ENCODE data around the gene VPS37B.

The VPS37B gene

DNA sequence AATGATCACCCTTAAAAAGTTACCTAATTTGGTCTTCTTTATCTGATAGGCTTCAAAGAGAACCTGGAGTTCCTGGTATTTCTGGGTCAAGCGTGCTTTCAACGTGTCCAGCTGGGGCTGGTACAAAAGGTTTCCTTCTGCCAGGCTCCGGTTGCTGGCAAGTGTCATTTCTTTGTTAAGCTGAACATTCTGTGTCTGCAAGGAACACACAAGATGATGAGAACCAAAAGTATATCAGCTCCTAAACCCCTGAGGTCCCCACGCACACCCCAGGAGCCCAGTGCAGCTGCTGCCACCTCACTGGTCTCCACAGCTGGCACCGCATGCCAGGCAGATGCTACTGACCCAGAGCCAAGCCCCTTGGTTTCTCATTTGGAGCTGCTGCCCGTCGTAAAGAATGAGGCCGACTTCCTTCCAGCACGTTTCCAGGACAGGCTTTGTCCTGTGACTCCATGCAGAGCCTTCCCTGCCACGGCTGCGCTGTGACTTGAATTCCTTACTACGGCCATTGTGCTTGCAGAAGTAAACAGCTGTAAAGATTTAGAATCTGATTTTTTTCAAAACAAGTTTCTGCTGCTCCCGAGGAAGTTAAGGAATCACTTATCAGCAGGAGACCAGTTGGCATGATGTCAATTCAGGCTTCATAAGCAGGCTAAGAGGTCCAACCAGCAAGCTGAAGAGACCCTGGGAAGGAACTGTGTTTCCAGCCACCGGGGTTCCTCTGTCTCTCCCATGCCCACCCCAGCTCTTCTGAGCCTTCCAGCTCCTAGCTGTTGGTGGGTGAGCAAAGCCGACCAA, 24.9 kb downstream of the VPS37B start:
- peaks cover 18 to 54% (median 51%) of the 10 kb centered on the region in 4 experiments for H3K4me1 ChIP-seq (ENCODE audit: control extremely low read depth in 1 of 4, control insufficient read depth in 4 of 4, insufficient read depth in 4 of 4, low read length in 3 of 4)
- POLR2A ChIA-PET, result interaction anchor here (0.7 to 2.3 kb wide), 6 partner anchors 12 to 95 kb away, joined by 4 to 8 read pairs (median 4); partner anchors contain the start of gene ABCB9
- DNase-seq, result no peak
- peak overlapping the region in 6 of 7 experiments; percentile 41 to 75 (median 63) for H3K4me3 ChIP-seq (ENCODE audit: control insufficient read depth in 1 of 7, extremely low read depth in 1 of 7, insufficient read depth in 4 of 7, low read depth in 2 of 7, low read length in 6 of 7)
- peak overlapping the region; percentile 37 to 80 for H3K27ac ChIP-seq (ENCODE audit: insufficient read depth in 1 of 2, low read depth in 1 of 2, low read length in 2 of 2, poor library complexity in 1 of 2, severe bottlenecking in 2 of 2)
- no peaks in the 10 kb centered on the region for H3K9me3 ChIP-seq (ENCODE audit: control extremely low read depth in 1 of 5, control insufficient read depth in 4 of 5, insufficient read depth in 2 of 5, low read depth in 1 of 5, low read length in 4 of 5)
- 26% methylated on average over 15 of the region's 15 CpGs for WGBS (ENCODE audit: insufficient coverage)
- H3K27me3 ChIP-seq (replicated peaks in 2 of 5; ENCODE audit: control insufficient read depth in 4 of 5, insufficient read depth in 5 of 5, low read length in 4 of 5), result no peaks in the 10 kb centered on the region
- CTCF ChIA-PET, result interaction anchor here (1.2 to 19.7 kb wide), 10 partner anchors 8 to 368 kb away, joined by 3 to 421 read pairs (median 10); no protein-coding TSS in a partner anchor
- H3K36me3 ChIP-seq (ENCODE audit: control insufficient read depth in 4 of 4, insufficient read depth in 4 of 4, low read length in 3 of 4), result peaks cover 17 to 58% (median 35%) of the 10 kb centered on the region in 4 experiments

DNA sequence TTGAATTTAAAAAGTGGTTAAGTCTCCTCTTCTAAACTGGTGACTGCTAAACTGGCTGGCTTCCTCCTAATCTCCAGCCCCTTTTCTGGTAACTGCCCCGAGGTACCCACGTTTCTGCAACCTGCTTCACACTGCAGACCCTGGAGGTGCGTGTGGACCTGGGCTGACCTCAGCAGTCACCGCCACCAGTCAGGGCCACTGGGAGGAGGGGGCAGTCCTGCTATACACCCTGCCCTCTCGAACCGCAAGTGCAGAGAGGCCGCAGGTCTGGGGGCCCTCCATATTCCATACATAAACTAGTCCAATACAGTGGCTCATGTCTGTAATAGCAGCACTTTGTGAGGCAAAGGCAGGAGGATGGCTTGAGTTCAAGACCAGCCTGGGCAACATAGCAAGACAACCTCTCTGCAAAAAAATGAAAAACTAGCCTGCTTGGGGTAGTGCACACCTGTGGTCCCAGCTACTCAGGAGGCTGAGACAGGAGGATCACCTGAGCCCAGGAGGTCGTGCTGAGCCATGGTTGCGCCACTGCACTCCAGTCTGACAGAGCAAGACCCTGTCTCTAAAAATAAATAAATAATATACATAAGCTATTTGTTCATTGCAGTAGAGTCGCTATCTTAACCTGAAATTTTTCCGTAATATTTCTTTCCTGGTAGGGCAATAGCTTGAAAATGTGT, 25.6 kb downstream of the VPS37B start:
- Histone ChIP-seq H3K4me3 (ENCODE audit: control insufficient read depth in 1 of 7, extremely low read depth in 1 of 7, insufficient read depth in 4 of 7, low read depth in 2 of 7, low read length in 6 of 7) (peak overlapping the region in 2 of 7 experiments; percentile 19 to 66), H3K36me3 (ENCODE audit: control insufficient read depth in 4 of 4, insufficient read depth in 4 of 4, low read length in 3 of 4) (peaks cover 17 to 65% (median 42%) of the 10 kb centered on the region in 4 experiments), H3K4me1 (ENCODE audit: control extremely low read depth in 1 of 4, control insufficient read depth in 4 of 4, insufficient read depth in 4 of 4, low read length in 3 of 4) (peaks cover 14 to 47% (median 44%) of the 10 kb centered on the region in 4 experiments), H3K27ac (ENCODE audit: insufficient read depth in 1 of 2, low read depth in 1 of 2, low read length in 2 of 2, poor library complexity in 1 of 2, severe bottlenecking in 2 of 2) (peak overlapping the region in 1 of 2 experiments; percentile 80), H3K9me3 (ENCODE audit: control extremely low read depth in 1 of 5, control insufficient read depth in 4 of 5, insufficient read depth in 2 of 5, low read depth in 1 of 5, low read length in 4 of 5) (no peaks in the 10 kb centered on the region), H3K27me3 (replicated peaks in 2 of 5; ENCODE audit: control insufficient read depth in 4 of 5, insufficient read depth in 5 of 5, low read length in 4 of 5) (no peaks in the 10 kb centered on the region)
- ChIA-PET CTCF (interaction anchor here (0.9 to 19.7 kb wide), 8 partner anchors 11 to 369 kb away, joined by 3 to 421 read pairs (median 16); no protein-coding TSS in a partner anchor), POLR2A (interaction anchor here (0.8 kb wide), 1 partner anchor 11 kb away, joined by 4 read pairs; no protein-coding TSS in a partner anchor)
- no peak for DNase-seq
- 73% methylated on average over 4 of the region's 11 CpGs for WGBS (ENCODE audit: insufficient coverage)

DNA sequence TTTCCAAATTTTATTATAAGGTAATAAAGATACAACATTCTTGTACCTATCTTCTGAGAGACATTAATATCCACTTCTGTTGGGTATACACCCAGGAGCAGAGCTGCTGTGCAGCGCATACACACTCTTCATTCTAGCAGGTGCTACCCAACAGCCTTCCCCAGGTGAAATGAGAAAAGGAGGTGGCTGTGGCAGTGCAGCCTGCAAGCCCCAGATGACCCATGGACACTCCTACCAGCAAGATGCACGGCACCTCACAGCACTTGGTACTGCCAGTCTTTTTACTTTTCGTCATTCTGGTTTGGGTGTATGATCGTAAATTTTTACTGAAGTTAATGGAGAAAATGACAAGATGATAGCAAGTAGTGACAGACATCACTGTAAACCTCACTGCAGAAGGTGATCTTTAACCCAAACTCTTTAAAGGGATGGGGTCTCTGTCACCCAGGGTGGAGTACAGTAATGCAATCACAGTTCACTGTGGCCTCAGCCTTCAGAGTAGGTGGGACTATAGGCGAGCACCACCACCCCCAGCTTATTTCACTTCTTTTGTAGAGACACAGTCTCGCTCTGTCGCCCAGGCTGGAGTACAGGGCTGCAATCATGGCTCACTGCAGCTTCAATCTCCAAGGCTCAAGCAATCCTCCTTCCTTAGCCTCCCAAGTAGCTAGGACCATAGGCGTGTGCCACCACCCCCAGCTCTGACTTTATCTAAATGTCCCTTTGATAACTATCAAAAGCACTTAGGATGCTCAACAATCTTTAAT, 26.5 kb downstream of the VPS37B start:
- Histone ChIP-seq H3K27me3 (replicated peaks in 2 of 5; ENCODE audit: control insufficient read depth in 4 of 5, insufficient read depth in 5 of 5, low read length in 4 of 5) (no peaks in the 10 kb centered on the region), H3K36me3 (ENCODE audit: control insufficient read depth in 4 of 4, insufficient read depth in 4 of 4, low read length in 3 of 4) (peaks cover 17 to 71% (median 49%) of the 10 kb centered on the region in 4 experiments), H3K27ac (ENCODE audit: insufficient read depth in 1 of 2, low read depth in 1 of 2, low read length in 2 of 2, poor library complexity in 1 of 2, severe bottlenecking in 2 of 2) (no peak overlapping the region), H3K4me1 (ENCODE audit: control extremely low read depth in 1 of 4, control insufficient read depth in 4 of 4, insufficient read depth in 4 of 4, low read length in 3 of 4) (peaks cover 14 to 44% (median 42%) of the 10 kb centered on the region in 4 experiments), H3K4me3 (ENCODE audit: control insufficient read depth in 1 of 7, extremely low read depth in 1 of 7, insufficient read depth in 4 of 7, low read depth in 2 of 7, low read length in 6 of 7) (no peak overlapping the region), H3K9me3 (ENCODE audit: control extremely low read depth in 1 of 5, control insufficient read depth in 4 of 5, insufficient read depth in 2 of 5, low read depth in 1 of 5, low read length in 4 of 5) (no peaks in the 10 kb centered on the region)
- DNase-seq, result no peak
- ChIA-PET CTCF (interaction anchor here (0.9 to 19.7 kb wide), 6 partner anchors 10 to 370 kb away, joined by 3 to 421 read pairs (median 20); no protein-coding TSS in a partner anchor), POLR2A (interaction anchor here (0.8 kb wide), 1 partner anchor 10 kb away, joined by 4 read pairs; no protein-coding TSS in a partner anchor)
- 97% methylated on average over 6 of the region's 8 CpGs for WGBS (ENCODE audit: insufficient coverage)

DNA sequence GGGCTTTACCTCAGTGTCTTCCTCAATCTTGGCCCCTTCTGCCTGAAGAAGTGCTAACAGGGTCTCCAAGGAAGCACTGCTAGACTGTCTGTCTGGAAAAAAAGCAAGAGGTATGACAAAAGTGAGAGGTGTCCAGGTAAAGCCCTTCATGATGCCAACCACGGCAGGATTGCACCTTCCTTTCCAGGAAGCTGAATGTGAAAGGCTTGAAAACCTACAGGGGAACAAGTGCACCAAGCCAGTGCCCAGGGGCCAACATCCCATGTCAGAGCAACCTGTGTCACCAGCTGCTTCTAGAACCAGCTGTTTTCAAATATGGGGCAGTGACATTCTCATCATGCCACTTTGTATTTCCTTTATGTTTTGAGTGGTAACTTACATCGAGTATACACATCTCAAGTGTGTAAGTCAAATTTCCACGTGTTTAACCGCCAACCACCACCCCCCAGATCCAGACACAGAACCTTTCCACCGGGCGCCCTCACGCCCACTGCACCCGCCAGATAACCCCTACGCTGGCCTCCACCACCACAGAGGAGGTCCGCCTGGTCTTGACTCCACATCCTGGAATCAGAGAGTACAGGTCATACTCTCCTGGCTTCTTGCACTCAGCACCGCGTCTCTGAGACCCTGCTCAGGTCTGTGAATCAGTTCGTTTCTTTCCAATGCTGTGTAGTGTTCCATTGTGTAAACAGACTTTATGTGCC, 27.3 kb downstream of the VPS37B start:
- Histone ChIP-seq H3K27ac (ENCODE audit: insufficient read depth in 1 of 2, low read depth in 1 of 2, low read length in 2 of 2, poor library complexity in 1 of 2, severe bottlenecking in 2 of 2) (no peak overlapping the region), H3K36me3 (ENCODE audit: control insufficient read depth in 4 of 4, insufficient read depth in 4 of 4, low read length in 3 of 4) (peaks cover 17 to 75% (median 52%) of the 10 kb centered on the region in 4 experiments), H3K4me1 (ENCODE audit: control extremely low read depth in 1 of 4, control insufficient read depth in 4 of 4, insufficient read depth in 4 of 4, low read length in 3 of 4) (peaks cover 11 to 37% (median 36%) of the 10 kb centered on the region in 4 experiments), H3K4me3 (ENCODE audit: control insufficient read depth in 1 of 7, extremely low read depth in 1 of 7, insufficient read depth in 4 of 7, low read depth in 2 of 7, low read length in 6 of 7) (no peak overlapping the region), H3K9me3 (ENCODE audit: control extremely low read depth in 1 of 5, control insufficient read depth in 4 of 5, insufficient read depth in 2 of 5, low read depth in 1 of 5, low read length in 4 of 5) (no peaks in the 10 kb centered on the region), H3K27me3 (replicated peaks in 2 of 5; ENCODE audit: control insufficient read depth in 4 of 5, insufficient read depth in 5 of 5, low read length in 4 of 5) (no peaks in the 10 kb centered on the region)
- ChIA-PET CTCF (interaction anchor here (1.4 to 19.7 kb wide), 6 partner anchors 9 to 83 kb away, joined by 3 to 421 read pairs (median 32); no protein-coding TSS in a partner anchor), POLR2A (interaction anchor here (0.6 kb wide), 1 partner anchor 30 kb away, joined by 3 read pairs; no protein-coding TSS in a partner anchor)
- peak in 1 of 3 donors; percentile 13 for DNase-seq
- WGBS (ENCODE audit: insufficient coverage), result 92% methylated on average over 12 of the region's 13 CpGs

DNA sequence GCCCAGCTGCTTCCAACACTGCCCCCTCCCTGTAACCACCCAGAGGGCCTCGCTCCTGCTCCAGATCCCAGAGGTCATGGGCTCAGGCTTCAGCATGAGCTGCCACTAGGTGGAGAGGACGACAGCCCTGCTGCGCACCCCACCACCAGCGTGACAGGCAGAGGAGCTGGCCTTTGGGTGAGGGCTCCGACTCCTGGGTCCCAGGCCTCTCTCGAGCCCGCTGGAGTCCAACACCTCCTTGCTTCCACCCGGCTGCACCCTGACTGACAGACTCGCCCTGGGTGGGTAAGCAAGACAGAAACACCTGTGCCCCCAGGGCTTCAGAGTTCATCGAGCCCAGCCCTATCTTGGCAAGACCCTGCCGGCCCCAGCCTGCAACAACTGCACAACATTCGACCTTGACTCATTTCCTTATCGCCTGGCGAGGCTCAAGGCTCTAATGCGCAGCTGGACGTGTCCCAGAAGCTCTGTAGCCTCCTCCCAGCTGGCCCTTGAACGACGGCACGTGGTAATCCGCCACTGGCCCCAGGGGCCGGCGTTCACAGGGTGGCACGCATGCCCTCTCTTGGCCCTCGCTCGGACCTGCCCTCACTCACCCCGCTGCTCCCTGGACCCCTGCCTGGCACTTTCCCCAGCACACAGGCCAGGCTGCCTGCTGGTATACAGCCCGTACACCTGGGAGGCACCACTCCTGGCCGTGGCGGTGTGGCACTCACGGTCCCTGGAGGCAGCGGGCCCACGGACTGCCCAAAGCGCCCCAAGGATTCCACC, 28.0 kb downstream of the VPS37B start:
- POLR2A ChIA-PET, result no interaction called here
- DNase-seq, result peak in 1 of 3 donors; percentile 52
- Histone ChIP-seq H3K4me1 (ENCODE audit: control extremely low read depth in 1 of 4, control insufficient read depth in 4 of 4, insufficient read depth in 4 of 4, low read length in 3 of 4) (peaks cover 11 to 29% (median 29%) of the 10 kb centered on the region in 4 experiments), H3K27me3 (replicated peaks in 2 of 5; ENCODE audit: control insufficient read depth in 4 of 5, insufficient read depth in 5 of 5, low read length in 4 of 5) (no peaks in the 10 kb centered on the region), H3K4me3 (ENCODE audit: control insufficient read depth in 1 of 7, extremely low read depth in 1 of 7, insufficient read depth in 4 of 7, low read depth in 2 of 7, low read length in 6 of 7) (no peak overlapping the region), H3K27ac (ENCODE audit: insufficient read depth in 1 of 2, low read depth in 1 of 2, low read length in 2 of 2, poor library complexity in 1 of 2, severe bottlenecking in 2 of 2) (no peak overlapping the region), H3K36me3 (ENCODE audit: control insufficient read depth in 4 of 4, insufficient read depth in 4 of 4, low read length in 3 of 4) (peaks cover 17 to 72% (median 55%) of the 10 kb centered on the region in 4 experiments), H3K9me3 (ENCODE audit: control extremely low read depth in 1 of 5, control insufficient read depth in 4 of 5, insufficient read depth in 2 of 5, low read depth in 1 of 5, low read length in 4 of 5) (no peaks in the 10 kb centered on the region)
- CTCF ChIA-PET, result interaction anchor here (1.0 to 19.7 kb wide), 8 partner anchors 8 to 96 kb away, joined by 3 to 421 read pairs (median 6); no protein-coding TSS in a partner anchor
- WGBS (ENCODE audit: insufficient coverage), result 94% methylated on average over 33 of the region's 33 CpGs

Measured in common myeloid progenitor, CD34-positive (primary cell).